Central memory CD4-positive, alpha-beta T cell (primary cell): ENCODE measurements around the gene CLIP4.
A peak's percentile ranks its signal among the peaks of the same experiment; 100 is the strongest.
"Not testable (repeated sequence)": the region's sequence is repeated elsewhere in the genome, so short reads cannot be mapped to it uniquely, and the experiment has no call there.

ENCODE experiments used
- DNase-seq: peaks from one replicate; pipeline ENCODE4 v3.0.0; 2022

Gene CLIP4

DNA sequence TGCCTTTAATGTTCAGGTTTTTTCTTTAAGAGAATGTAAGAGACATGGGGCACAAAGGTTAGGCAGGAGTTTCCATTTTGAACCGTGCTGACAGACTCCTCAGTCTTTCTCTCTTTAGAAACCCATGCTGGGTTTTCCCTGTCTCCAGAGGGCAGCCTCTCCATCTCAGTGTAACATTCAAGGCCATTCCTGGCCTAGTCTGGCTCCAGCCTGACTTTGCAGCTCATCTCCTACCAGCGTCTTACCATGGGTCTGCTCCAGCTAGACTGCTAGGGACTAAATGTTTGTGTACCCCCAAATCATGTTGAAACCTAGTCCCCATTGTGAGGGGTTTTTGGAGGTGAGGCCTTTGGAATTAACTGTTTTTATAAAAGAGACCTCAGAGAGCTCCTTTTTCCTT is 9.8 kb upstream of the CLIP4 start:
- DNase-seq = no peak

DNA sequence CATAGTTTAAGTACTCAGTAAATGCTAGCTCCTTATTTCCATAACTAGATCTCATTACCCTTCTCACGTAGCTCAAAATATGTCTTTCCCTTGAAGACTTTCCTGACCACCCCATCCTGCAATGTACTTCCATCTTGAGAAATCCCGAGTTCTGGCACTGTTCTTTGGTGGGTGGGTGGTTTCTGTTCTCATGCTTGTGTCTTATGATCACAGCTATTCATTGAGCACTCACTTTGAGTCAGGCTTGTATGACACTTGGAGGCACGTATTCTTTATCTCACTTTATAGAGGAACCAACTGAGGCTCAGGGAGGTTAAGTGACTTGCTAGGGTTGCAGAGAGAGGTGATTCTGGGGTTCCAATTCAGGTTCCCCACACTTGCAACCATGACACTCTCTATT is 9.0 kb upstream of the CLIP4 start:
- no peak for DNase-seq

DNA sequence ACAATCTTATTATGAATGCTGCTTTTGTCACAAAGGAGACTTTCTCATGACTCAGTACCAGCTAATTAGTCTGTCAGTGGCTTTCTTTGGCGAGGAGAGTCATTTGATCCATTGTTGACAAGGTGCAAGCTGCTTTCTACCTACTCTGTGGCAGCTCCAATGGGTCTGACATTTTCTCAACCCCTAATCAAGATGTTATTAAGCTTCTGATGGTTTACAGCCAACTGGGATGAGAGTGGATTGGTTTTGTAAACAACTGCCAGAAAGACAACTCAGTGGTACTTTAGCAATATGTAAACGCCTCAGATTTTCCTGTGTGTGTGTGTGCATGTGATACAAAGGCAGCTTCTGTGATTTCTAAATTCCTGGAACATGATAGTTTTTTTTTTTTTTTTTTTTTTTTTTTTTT is 8.2 kb upstream of the CLIP4 start:
- DNase-seq = no peak

DNA sequence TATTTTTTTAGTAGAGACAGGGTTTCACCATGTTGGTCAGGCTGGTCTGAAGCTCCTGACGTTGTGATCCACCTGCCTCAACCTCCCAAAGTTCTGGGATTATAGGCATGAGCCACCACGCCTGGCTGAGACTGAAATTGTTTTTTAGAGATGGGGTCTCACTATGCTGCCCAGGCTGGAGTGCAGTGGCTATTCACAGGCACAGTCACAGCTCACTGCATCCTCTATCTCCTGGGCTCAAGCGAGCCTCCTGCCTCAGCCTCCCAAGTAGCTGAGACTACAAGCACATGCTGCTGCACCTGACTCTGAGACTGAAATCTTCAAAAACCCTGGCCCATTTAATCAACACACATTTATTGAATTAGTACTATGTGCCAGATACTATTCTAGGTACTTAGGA is 7.7 kb upstream of the CLIP4 start:
- not testable (repeated sequence) for DNase-seq

DNA sequence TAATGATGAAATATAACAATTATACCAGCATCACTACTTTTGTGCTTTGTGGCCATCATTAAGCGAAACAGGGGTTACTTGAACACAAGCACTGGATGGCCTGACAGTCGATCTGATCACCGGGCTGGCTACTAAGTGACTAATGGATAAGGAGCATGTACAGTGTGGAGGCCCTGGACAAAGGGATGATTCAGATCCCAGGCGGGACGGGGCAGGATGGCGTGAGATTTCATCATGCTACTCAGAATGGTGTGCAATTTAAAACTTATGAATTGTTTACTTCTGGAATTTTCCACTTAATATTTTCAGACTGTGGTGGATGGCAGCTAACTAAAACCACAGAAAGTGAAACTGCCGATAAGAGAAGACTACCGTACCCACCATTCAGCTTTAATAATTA is 7.0 kb upstream of the CLIP4 start:
- DNase-seq = no peak

DNA sequence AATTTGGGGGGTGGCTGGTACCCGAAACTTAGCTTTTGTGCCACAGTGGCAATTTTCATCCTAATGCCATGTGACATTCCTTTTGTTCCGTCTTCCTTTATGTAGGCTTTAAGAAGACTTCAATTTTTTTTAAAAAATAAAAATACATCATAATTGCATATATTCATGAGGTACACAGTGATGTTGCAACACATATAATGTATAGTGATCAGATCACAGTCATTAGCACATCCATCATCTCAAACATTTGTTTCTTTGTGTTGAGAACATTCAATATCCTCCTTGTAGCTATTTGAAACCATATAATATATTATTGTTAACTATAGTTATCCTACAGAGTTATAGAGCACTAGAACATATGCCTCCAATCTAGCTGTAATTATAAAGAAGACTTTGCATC is 6.0 kb upstream of the CLIP4 start:
- no peak for DNase-seq

DNA sequence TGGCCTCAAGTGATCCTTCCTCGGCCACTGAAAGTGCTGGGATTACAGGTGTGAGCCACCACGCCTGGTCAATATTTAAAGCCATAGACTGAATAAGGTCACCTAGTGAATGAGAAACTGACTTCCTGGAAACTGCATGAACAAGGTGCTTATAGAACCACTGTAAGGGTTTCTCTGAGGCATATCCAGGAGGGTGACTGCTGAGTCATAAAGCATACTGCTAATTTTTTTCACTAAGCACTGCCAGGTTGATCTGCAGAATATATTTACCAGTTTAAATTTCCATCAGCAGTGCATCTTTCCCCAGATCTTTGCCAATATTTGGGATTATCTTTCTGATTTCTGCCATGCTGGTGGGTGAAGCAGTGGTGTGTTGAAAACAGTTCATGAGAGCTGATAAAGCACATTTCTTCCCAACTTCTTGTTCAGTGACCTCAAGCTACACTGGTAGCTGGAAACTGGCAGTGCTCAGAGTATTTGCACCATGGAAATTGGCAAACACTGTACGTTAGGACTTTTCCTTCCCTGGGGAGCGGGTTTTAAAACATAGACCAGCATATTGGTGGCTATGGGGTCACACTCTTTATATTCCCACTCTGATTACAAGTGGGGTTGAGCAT is 4.2 kb upstream of the CLIP4 start:
- no peak for DNase-seq

DNA sequence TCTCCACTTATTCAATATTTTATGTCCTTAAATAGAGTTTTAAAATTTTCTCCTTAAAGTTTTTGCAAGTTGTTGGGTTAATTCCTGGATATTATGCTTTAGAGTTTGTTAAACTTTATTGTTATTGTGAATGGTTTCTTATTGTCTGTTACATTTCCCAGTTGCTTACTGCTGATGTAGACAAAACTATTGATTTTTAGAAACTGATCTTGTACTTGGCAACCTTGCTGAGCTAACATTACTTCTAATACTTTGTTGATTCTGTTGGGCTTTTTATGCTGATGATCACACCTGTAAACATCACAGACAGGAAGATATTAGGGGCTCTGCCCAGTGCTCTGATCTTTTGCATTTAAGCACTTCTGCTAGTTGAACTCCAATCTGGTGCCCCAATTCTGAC is 2.8 kb upstream of the CLIP4 start:
- no peak for DNase-seq

DNA sequence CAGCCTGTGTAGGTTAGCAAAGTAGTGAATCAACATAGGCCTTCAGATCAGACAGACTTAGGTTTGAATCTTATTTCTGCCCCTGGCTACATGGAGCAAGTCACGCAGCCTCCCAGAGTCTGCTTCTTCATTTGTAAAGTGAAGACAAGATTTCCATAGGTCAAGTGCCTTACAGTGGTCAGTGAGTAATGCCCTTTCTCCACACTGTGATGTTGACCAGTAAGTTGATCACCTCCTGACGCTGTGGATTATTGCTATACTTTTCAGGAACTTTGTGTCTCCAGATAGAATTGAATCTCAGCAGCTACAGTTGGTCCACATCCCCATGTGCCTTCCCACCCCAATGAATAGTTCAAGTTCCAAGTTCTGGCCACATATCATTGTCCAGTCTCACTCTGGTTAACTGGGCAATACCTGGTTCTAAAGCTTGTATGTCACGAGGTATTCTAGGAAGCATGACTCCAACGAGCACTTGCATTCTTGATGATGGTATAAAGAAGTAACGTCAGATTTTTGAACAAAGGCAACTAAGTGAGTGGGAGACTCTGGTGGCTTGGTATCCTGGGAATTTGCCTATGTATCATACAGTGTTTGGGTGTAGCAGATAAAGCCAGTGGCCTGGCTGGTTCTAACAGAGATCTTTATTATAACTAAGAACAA is 2.1 kb upstream of the CLIP4 start:
- no peak for DNase-seq

DNA sequence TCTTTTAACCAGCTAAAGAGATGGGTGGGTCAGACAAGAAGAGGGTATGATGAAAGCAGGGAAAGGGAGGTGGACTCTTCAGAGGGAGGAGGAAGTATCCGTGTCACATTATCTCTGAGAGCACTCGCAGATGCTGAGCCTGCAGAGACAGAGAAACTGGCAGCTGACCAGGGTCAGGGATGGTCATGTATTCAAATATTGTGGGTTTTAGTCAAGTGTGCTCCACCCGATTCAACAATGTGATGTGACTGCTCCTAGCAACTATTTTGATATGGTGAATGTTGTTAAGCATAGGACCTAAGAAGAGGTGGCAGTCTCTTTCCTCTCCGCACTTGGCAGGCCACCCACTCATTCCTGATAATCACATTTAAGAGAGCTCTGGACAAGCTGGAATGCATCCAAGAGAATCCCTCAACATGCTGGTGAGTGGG is 1.3 kb upstream of the CLIP4 start:
- DNase-seq = no peak

DNA sequence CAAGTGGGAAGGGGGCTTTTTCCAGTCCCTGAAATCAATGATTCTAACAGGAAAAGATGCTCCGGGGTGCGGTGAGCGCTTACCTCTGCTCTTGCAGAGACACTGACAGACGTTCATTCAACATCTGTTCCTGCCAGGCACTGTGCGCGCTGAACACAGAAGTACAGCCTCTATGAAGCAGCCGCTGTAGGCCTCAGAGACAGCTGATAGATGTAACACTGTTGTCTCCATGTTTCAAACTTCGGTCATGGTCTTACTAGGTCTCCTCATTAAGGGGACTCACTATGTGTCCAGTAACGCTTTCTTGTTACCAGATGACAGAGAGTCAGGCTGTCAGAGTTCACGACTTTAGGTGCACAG is 649 bp upstream of the CLIP4 start:
- no peak for DNase-seq

DNA sequence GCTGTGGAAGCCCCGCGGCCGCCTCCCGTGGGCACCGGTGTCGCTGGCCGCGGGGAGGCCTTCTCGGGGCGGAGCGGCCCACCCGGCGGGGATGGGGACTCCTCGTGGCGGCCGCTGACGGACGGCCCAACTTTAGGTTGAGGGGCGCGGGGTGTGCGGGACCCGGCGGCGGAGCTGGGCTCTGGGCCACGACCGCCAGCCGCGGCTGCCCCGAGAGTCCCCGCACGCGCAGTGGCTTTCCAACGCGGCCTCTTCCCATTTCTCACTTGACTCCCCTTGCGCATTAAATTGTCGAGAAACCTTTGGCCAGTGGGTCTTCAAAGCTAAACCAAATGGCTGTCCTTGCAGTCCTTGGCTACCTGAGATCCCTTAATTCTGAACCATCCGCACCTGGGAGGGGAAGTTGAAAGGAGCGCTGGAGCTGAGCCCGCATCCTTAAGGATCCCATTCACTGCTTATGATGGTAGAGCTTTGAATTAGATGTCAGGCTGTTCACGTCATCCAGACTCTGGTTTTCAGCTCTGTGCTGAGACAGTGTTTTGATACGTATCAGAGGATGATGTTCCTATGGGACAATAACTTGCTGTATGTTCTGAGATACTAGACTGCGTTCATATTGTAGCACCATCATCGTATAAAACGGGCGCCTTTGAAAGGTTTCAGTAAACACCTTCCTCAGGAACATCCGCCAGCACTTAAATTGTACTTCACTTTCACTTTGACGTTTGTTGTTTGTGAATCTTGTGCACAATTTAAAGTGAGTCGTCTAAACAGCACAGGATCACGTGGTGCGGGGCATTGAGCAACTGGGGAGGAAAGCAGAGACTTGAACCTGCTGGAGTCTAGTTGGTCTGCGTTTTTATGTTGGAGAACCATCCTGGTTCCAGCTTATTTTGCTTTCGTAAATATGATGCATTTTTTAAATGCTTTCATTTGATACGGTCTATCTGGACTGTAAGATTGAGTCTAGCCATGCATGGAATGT is 874 bp downstream of the CLIP4 start:
- peak; percentile 73 for DNase-seq

DNA sequence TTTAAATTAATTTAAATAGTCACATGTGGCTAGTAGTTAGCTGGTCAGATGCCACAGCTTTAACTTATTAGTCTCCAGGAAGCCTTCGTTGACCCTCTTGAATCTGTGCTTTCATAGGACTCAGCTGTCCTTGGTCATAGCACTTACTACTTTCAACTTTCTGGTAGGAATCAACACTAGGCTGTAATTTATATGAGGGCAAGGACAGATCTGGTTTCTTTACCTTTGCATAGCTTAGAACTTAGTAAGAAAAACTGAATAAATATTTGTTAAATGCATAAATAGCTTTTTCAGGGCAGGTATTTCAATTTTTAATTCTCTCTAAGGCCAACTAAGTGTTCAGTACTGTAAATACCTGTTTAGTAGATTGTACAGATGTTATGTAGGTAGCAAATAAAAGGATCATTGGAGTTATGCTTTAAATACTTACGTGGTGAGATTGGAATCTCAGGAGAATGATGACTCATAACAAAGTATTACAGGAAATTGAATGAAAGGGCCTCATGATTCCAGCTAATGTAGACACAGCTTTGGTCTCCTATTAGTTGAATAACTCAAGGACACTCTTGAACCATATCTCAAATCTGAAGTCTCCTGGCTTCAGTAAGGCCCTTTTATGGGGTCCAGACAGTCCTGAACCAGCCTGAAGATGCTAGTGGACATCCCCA is 2.6 kb downstream of the CLIP4 start:
- no peak for DNase-seq

DNA sequence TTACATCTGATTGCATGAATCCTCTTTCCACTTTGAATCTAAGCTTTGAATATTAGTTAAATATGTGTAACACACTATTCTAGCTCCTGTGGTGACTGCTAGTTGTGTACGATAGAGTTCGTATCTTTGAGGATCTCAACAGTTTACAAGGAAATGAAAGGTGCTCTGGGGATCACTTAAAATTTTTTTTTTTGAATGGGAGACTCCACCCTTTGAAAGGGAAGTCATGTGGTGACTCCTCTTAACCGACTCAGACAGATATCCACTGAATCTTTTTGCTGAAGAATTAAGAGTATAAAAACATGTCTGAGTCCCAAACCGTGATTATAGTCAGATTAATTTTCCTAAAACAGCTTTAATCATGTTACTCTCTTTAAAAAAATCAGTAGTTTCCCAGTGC is 4.0 kb downstream of the CLIP4 start:
- DNase-seq = no peak

DNA sequence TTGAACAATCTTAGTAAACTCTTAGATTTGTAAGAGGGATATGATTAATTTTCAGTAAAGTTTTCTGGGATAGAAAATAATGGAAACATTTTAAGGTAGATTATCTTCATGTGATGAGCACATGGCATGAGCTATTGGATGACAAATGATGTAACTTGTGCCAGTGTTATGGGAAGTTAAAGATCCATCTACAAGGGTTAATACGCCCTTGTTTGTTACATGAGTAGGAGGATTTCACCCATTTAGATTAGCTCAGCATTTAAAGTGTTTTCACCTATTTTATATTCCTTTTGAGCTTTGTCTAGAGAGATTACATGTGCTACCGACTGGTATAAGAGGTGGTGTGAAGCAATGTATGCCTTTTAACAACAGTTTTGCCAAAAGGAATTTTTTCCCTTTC is 5.6 kb downstream of the CLIP4 start:
- DNase-seq = no peak

DNA sequence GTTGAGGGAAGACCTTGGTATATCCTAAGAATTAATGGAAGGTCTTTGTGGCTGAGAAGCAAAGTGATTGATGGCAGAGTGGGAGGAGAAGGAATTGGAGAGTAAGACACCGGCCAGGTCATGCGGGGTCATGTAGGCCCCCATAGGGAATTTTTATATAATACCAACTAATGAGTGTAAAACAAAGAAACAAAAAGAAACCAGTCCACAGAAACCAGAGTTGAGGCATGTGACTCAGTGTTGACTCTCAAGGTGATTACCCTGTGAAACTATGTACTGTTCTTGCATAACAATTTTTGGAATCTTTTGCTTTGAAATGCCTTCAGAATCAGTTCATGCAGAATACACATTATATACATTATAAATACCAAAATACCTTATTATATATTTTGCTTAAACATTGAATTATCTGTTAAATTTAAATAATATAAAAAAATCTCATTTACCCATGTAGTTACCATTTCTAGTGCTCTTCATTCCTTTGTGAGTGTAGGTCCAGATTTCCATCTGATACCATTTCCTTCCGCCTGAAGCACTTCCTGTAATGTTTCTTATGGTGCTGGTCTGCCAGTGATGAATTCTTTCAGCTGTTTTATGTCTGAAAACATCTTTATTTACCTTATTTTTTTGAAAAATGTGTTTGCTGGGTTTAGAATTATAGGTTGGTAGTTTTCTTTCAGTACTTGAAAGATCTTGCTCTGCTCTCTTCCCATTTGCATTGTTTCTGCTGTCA is 8.6 kb downstream of the CLIP4 start:
- no peak for DNase-seq

DNA sequence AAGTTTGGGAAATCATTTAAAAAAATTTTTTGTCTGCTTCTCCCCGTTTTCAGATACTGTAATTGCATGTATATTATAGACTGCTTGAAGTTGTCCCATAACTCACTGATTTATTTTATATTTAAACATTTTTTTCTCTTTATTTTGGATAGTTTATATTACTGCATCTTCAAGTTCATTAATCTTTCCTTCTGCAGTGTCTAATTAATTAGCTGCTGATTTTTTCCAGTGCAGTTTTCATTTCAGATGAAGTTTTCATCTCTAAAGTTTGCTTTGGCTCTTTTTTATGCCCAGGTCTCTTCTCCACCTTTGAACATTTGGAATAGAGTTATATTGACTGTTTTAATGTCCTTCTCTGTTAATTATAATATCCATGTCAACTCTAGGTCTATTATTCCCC is 9.3 kb downstream of the CLIP4 start:
- DNase-seq = no peak

DNA sequence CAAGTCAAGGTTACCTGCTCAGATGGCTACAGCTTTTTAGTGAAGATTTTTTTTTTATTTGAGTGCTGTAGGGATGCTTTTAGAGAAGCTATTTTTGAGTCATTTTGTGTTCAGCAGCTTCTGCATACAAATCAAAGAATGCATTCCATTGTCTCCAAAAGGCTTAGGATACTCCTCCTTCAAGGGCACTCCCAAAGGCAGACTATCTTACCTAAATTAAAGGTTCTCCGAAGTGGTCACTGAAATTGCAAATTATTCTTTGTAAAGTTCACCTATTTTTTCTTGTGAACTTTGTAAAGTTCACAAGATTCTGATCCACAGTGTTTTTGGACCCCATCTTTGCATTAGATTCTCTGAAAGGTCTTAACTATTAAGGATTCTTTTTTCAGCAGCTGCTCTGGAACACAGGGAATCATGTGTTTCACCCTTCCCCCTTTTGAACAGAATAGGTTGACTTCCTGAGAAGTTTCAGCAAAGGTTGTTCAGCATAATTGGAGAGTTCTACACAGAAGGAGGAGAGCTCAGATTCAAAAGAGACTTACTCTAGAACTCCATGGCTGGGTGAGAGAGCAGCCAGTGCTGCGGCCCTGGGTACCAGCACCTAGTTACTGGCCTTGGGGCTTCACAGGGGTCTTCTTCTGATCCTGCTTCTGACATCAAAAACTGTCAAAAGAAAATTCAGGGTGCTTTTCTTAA is 14.5 kb downstream of the CLIP4 start:
- DNase-seq = no peak

DNA sequence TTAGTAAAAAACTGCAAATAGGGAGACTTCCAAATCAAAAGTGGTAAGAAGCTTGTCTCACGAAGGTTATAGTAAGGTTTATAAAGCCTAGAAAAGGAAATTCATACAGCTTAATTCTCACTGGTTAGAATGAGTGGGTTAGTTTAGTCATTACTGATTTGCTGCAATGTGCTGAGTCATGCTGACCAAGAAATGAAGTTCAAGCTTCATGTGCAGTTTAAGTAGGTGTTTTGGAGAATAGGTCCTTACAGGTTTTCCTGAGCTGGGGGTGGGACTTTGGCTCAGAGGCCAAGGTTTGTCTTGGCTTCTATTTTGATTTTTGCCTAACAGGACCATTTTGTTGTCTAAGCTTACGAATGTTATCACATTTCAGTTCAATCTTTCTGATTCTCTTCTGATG is 15.1 kb downstream of the CLIP4 start:
- DNase-seq = no peak

DNA sequence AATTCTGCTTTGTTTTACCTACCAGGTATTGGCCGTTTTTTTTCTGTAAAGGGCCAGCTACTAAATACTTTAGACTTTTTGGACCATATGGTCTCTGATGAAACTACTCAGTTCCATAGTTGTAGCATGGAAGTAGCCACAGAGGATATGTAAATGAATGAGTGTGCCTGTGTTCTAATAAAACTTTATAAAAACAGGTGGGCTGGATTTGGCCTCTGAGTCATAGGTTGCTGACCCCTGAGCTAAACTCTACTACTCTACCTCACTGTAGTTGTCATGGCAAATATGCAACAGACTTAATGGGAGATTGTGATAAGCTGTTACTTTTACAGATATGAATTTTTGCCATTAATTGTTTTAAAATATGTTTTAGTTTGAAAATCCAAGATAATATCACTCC is 19.7 kb downstream of the CLIP4 start:
- no peak for DNase-seq

DNA sequence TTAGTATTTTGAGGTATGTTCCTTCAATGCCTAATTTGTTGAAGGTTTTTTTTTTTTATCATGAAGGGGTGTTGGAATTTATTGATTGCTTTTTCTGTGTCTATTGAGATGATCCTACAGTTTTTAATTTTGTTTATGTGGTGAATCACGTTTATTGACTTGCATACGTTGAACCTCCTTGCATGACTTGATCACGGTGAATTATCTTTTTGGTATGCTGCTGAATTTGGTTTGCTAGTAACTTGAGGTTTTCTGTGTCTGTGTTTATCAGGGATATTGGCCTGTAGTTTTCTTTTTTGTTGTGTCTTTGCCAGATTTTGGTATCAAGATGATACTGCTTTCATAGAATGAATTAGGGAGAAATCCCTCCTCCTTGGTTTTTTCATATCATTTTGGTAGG is 23.9 kb downstream of the CLIP4 start:
- DNase-seq = no peak

DNA sequence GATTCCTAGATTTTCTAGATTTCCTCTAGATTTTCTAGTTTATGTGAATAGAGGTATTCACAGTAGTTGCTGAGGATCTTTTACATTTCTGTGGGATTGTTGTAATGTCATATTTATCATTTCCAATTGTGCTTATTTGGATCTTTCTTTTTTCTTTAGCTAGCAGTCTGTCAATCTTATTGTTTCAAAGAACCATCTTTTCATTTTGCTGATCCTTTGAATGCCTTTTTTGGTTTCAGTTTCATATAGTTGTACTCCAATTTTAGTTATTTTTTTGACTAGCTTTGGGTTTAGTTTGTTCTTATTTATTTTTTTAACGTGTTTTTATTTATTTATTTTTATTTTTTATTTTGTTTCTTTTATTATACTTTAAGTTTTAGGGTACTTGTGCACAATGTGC is 24.5 kb downstream of the CLIP4 start:
- DNase-seq = no peak
